ENCODE results near the gene EIF4A2.
A peak's percentile ranks its signal among the peaks of the same experiment; 100 is the strongest.
"Not testable (repeated sequence)": the region's sequence is repeated elsewhere in the genome, so short reads cannot be mapped to it uniquely, and the experiment has no call there.

Gene EIF4A2

DNA sequence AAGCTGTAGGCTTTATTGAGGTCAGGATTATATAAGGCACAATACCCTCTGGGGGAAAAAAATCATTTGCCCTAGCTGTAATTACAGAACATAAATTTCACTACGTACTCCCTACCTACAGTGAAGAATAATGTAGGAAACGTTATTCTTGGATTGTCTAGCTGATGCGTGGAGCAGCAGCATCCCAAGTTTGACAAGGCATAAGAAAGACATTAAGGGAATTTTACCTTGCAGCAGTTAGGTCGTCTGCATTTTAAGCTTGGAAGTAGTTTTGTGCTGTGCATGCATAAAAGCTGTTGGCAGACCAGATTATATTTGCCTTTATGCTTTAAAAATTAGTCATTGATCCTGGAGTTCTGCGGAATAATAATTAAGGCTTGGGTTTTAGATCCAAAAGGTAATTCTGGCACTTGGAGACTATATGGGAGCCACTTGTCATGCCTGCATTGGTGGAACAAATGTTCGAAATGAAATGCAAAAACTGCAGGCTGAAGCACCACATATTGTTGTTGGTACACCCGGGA lies 2.2 kb downstream of the EIF4A2 start:
- no peak for DNase-seq

DNA sequence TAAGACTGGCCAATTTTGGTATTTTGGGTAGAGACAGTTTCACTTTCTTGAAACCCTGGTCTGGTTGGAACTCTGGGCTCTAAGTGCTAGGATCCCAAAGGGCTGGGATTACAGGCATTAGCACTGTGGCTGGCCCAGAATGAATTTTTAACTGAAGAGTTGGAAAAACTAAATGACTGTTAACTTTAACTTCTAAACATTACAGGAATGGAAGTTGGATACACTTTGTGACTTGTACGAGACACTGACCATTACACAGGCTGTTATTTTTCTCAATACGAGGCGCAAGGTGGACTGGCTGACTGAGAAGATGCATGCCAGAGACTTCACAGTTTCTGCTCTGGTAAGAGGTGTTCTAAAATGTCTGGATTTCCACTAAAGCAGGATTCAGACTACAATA lies 3.5 kb downstream of the EIF4A2 start:
- DNase-seq = no peak

DNA sequence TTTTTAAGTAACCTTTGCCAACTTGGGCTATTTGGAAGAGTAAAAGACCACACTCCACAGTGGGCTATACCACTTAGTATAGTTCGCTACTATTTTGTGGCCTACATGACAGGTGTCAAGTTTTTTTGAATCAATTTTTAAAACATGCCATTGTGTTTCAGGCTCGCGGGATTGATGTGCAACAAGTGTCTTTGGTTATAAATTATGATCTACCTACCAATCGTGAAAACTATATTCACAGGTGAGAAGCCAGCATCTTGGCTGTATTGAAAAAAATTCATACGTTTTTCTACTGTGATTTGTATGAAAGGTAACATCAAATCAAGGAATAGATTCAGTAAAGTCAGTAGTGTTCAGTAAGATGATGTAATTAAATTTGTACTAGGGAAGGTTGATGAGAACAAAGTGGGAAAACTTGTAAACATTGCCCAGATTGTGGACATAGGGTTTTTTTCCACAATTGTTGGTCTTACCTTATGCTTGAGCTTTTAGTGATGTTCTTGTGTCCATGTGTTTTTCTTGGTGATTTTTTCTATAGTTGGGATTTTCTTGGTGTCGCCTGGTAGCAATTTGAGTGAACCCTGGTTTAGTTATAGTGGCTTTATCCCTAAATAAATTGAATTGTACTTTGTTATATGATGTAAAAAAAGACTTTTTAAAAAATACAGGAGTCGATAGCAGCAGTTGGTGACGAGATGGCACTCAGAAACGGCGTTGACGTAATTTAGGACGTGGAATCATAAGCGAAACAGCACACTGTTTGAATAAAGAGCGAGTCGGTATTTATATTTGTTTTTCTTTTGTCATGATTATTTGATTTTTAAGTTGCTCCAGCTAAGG lies 4.5 kb downstream of the EIF4A2 start:
- DNase-seq = no peak

DNA sequence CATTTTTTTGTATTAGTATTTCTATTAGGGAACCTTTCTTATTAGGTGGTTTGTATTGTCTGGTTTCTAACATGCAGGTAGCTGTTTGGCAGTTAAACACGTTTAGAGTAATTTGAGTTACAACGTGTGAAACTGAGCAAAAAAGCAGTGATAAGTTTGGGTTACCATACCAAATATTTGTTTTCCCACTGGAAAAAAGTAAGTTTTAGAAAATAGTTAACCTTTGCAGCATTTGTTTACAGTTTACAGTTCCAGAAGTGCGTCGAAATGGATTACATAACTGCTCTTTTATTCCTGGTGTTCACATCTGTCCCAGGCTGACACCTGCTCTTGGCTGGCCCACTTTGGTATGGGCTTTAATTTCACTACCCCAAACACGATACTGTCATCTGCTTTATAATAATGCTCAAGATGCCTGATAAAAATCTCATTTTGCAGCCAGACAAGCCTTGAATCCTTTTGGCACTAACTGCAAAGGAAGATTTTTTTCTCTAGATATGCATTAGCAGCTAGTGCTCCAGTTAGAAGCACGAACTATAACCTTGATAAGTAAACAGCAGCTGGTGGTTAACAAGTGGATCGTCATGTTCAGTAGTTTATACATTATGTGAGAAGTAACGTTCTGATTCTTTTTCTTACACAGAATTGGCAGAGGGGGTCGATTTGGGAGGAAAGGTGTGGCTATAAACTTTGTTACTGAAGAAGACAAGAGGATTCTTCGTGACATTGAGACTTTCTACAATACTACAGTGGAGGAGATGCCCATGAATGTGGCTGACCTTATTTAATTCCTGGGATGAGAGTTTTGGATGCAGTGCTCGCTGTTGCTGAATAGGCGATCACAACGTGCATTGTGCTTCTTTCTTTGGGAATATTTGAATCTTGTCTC lies 5.3 kb downstream of the EIF4A2 start:
- DNase-seq = no peak

DNA sequence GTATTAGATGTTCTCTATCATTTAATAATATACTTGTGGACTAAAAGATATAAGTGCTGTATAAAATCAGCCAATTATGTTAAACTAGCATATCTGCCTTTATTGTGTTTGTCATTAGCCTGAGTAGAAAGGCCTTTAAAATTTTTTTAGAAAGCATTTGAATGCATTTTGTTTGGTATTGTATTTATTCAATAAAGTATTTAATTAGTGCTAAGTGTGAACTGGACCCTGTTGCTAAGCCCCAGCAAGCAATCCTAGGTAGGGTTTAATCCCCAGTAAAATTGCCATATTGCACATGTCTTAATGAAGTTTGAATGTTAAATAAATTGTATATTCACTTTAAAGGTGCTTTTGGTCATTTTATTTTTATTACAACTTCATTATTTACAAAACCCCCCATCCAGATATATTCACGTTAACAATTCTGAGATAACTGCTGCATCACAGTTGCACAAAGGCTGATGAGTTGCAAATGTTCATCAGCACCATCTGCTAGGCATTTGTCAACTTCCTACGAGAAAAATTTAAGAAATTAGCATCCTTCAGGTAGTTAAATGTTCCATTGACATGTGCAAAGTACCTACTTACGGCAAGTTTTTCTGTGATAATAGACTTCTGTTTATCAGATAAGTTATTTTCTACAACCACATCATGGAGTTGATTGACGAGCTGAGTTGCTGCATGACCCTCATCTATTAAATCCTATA lies 6.3 kb downstream of the EIF4A2 start:
- DNase-seq = no peak

DNA sequence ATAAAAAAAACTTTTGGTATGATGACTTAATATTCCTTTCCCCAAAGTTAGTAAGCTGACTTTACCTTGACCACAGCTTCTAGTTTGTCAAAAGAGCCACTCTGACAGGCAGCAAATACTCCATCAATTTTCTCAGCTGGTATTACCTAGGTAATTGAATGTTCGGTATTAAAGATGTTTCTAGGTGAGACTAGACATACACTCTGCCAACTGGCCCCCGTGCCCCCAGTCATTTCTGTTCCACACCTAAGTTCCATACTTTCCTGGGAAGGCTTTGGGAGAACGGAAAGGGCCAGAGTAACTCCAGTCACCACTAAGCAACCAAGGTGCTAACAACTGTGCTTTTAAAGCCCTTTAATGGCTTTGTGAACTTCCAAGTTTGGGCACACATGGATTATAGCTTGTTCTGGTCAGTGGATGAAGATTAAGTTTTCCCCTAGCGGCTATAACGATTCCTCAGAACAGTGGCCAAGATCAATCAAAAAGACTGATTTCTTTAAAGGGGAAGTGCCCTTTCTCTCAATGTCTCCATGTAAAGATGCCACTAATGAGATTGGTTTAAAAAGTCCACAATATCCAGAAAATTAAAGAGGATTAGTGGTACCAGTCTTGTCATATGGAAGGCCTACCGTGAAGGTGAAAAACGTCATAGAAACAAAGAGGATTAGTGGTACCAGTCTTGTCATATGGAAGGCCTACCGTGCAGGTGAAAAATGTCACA lies 7.0 kb downstream of the EIF4A2 start:
- DNase-seq = peak; percentile 68

DNA sequence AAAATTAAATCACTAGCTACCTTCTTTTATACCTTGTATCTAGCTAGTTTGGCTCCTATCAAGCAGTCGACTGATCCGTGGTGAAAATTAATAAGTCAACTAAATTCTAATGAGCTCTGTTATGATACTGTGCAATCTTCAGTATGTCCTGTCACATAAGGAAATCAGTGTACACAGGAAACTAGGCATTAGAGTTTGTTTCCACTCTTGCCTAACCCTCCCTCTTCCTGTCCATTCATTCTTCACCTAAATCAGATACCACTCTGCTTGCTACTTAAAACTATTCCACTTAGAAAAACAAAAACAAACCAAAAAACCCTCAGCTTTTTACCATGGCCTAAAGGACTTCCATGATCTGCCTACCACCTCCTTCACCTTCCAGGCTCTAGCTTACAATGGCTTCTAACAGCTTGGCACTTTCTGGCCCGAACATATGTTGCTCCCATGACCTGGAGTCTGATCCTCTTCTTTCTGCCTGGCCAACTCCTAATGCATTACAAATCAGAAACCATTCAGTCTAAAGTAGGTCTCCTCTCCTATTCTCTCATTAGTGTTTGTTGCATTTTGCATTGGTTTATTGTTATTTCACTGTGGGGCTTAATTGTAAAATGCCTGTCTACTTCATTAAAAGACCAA lies 15.0 kb downstream of the EIF4A2 start:
- no peak for DNase-seq

DNA sequence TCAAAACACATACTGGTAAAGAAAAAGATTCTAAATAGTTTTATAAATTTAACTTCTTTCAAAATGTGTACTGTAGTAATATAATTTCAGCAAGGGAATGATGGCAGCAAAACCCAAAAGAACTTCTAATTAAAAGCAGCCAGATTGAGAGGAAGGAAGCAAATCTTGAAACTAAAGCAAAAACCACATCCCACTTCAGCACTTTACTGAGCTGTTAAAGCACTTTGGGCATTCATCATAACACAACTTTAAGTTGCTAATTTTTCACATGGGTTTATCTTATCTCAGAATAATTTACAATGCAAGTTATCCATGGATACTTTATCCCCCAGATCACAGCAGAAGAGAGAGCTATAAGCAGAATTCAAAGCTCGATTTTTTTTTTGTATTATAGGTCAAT lies 16.9 kb downstream of the EIF4A2 start:
- no peak for DNase-seq

DNA sequence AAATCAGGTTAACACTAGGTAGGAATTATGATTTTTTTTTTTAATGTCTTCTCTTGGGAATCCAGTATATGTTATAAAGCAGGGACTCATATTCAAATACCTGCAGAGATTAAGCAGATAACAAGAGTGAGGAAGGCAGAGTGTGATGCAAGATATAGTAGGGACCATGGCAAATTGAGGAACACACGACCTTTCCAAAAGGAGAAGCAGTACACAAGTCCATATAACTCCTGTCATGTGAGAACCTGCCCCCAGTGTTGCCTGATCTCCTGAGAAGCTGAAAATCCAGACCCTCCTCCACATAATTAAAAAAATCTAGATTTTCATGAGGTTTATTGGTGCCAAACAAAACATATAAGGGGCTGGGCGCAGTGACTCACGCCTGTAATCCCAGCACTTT lies 19.3 kb downstream of the EIF4A2 start:
- no peak for DNase-seq

DNA sequence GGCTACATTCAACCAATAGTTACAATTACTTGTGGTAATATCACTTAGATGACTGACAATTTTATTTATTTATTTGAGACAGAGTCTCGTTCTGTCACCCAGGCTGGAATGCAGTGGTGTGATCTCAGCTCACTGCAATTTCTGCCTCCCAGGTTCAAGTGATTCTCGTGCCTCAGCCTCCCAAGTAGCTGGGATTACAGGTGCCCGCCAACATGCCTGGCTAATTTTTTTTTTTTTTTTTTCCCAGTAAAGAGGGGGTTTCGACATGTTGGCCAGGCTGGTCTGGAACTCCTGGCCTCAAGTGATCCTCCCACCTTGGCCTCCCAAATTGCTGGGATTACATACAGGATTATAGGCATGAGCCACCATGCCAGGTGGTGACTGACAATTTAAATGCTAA lies 20.1 kb downstream of the EIF4A2 start:
- not testable (repeated sequence) for DNase-seq

DNA sequence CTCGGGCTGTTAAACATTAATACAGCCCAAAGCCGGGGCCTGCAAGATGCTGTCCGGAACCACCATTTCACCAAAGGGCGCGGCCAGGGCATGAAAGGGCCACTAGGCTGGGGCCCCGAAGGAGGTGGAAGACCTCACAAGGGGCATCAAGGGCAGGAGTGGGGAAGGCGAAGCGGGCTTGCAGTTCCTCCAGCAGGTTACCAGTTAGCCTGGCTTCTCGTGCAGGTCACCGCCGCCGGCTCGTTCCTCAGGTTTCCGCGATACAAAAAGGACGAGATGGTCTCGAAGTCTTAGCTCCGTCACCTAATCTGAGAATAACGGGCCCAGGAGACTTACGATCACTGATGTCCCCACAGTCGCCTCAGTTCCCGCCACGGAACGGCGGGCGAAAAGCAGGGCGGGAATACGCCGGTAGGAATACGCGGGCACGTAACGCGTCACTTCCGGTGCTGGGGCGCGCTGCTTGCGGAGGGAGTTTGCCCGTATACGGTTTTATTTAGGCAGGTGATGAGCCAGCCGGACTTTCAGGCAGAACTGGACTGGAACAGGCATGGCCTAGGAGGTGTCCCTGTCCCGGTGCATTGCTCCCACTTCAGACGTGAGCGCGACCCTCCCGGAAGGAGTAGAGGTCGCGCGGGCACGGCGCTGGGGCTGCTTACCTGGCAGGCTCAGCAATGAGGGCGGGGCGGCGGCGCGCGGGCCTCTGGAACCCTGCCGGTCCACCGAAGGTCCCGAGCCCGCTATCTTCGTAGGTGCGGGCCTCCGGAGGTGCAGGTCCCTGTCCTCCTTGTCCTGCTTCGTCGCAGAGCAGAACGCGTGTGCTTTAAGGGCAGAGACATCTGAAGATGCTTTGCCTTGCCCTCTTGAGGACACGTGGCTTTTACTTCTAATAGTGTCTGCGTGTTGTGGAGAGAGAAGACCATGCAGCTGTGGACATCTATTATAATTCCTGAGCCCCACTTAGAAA lies 23.0 kb downstream of the EIF4A2 start, which contains the start of gene RFC4:
Gene RFC4, minus strand, starts transcription at position 394 of the 967 bp plus-strand sequence. CDS start 1,769 bp downstream, outside the sequence.
- peak; percentile 74 for DNase-seq

DNA sequence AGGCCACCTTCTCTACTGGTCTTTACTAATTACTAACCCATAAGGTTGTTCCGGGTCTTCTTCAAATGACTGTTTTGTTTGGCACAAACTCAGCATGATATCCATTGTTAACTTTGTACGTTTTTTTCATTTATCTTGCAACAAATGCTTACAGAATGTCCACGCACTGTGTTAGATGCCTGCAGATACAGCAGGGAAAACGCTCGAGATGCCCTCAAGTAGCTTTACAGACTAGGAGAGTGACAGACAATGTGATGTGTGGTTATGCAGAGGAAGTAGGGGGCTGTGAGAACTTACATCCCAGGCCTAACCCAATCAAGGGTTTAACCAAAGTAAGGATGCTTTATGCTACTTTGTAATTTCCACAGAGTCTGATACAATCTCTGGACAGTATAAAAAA lies 23.9 kb downstream of the EIF4A2 start:
- DNase-seq = no peak

DNA sequence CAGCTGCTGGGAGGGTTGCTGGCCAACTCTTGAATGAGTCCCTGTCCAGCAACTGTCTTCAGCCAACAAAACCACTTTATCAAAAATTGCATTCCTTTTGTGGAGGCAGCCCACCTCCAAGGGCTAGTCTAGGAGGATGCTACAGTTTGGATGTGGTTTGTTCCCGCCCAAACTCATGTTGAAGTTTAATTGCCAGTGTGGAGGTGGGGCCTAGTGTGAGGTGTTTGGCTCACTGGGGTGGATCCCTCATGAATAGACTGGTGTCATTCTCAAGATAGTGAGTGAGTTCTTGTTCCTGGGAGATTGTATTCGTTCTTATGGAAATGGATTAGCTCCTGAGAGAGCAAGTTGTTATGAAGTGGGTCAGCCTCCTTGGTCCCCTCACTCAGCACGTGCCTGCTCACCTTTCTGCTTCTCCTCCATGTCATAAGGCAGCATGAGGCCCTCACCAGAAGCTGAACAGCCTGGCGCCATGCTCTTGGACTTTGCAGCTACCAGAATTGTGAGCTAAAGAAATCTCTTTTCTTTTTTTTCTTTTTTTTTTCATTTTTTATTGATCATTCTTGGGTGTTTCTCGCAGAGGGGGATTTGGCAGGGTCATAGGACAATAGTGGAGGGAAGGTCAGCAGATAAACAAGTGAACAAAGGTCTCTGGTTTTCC lies 27.1 kb downstream of the EIF4A2 start:
- no peak for DNase-seq

DNA sequence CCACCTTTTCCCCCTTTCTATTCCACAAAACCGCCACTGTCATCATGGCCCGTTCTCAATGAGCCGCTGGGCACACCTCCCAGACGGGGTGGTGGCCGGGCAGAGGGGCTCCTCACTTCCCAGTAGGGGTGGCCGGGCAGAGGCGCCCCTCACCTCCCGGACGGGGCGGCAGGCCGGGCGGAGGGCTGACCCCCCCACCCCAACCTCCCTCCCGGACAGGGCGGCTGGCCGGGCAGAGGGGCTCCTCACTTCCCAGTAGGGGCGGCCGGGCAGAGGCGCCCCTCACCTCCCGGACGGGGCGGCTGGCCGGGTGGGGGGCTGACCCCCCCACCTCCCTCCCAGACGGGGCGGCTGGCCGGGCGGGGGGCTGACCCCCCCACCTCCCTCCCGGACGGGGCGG lies 27.9 kb downstream of the EIF4A2 start:
- not testable (repeated sequence) for DNase-seq

DNA sequence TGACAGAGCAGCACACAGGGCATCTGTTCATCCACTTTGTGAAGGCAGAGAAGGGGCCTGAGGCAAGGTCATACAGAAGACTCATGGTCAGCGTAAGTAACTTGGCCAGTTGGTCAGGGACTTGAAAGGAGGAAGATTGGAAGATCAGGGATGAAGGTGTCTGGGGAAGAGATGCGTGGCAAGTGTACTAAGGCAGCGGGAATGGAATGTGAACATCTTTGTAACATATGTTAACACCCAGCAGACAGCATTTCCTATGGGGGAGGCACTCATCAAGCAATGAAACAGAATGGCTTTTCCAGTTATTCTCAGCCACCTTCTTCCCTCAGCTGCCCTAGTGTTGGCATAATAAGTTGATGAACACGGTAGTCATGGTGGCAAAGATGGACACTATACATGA lies 30.7 kb downstream of the EIF4A2 start:
- DNase-seq = no peak

DNA sequence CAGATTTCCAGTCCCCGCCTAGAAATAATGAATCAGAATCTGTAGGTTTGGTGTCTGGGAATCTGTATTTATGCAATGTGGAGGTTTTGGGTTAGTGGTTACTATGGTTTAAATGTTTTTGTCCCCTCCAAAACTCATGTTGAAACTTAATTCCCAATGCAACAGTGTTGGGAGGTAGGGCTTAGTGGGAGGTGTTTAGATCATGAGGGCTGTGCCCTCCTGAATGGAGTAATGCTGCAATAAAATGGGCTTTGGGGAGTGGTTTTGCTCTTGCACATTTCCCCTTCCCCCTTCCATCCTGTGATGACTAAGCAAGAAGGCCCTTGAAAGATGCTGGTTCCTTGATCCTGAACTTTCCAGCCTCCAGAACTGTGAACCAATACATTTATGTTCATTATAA lies 32.1 kb downstream of the EIF4A2 start:
- DNase-seq = peak; percentile 73

DNA sequence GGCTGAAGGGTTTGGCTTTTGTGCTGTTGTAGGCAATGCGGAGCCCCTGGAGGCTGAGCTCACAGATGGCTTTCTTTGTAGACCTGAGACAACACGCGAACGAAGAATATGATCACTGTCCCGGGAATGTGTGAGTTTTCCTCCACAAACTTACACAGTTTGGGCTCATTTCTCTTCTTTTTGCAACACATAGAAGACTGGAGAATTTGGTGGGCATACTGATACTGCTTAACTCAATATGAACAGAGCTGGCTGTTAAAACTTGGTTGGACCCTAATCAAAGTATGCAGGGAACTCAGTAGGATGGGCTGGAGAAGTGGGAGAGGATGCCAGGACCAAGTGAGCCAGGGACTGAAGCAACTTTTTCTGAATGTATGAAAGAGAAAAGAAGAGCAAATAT lies 35.1 kb downstream of the EIF4A2 start:
- DNase-seq = no peak

DNA sequence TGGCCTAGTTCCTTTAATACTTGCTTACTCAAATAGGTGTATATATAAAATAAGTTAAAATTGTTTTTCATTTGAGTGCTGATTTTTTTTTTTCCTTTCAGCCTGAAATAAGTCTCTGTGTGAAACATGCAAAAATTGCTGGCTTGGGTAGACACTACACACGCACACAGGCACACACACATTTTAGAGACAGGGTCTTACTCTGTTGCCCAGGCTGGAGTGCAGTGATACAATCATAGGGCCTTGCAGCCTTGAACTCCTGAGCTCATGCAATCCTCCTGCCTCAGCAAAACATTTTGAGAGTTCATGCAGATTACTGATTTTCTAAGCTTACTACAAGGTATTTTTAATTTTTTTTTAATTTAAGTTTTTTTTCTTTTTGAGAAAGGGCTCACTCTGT lies 35.6 kb downstream of the EIF4A2 start:
- no peak for DNase-seq

DNA sequence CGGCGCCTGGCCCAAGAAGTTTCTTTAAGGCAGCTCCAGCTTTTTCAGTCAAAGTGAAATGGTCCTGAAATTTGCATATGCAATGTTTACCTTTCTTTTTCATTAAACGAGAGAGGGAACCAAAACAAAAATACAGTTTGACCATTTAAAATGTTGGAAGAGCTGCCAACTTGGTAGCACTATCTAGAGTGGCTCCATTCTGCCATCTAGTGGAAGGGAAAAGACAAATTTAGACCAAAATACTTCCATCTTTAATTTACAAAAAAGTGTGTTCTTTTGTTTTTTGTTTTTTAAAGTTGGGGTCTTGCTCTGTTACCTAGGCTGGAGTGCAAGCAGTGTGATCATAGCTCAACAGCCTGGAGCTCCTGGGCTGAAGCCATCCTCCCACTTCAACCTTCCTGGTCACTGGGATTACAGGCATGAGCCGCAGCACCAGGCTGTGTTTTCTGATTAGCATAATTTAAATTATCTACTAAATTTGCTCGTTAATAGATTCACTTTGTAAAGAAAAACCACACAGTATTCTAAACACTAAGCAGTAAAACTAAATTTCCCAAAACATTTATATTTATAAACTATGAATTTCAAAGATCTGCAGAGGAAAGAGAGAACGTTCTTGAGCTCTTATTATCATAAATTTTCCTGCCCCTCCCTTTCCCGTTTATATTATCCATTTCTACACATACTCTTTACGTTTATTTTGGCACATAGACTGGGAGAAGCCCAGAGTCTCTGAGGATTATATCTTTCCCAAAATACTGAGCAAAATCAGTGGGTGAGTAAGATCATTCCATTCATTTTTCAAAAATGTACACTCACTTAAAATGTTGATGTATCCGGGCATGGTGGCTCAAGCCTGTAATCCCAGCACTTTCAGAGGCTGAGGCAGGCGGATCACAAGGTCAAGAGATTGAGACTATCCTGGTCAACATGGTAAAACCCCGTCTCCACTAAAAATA lies 38.3 kb downstream of the EIF4A2 start:
- DNase-seq = peak; percentile 81

Data from HCEC 1CT (cell line).